SU-DHL-6 (cell line): ENCODE measurements around the gene RAB26.

ENCODE experiments used
- CTCF ChIP-seq: fragments of 200-600 bp; sonication (generic); IDR thresholded peaks from one replicate; pipeline ENCODE4 v1.5.1; 2017; ENCODE audit warnings: antibody characterized with exemption, mild to moderate bottlenecking, low read length, moderate library complexity; ENCODE audit not compliant: insufficient read depth, poor library complexity, severe bottlenecking
- EZH2phosphoT487 ChIP-seq: fragments of 200-600 bp; sonication (generic), shearing (Covaris generic); conservative IDR thresholded peaks from 2 replicates; pipeline ENCODE4 v1.6.1; 2018; ENCODE audit warnings: mild to moderate bottlenecking, antibody characterized with exemption, low read length, moderate library complexity, mixed read lengths

DNA sequence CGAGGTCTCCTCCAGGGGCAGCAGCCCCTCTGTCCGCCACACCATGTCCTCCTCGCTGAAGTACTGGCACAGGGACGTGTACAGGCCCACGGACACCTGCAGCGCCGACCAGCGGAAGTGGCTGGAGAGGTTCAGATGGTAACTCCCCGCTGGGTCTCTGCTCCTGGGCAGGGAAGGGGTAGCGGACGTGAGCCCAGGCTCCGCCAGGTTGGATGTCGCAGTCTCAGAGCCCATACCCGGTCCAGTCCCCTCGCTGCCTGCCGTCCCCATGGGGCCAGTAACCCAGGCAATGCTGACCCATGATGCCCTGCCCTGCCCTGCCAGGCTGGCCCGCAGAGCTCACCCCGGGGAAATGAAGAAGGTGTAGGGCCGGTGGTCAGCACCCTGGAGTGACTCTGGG lies 46.0 kb upstream of the RAB26 start:
- TF ChIP-seq CTCF (no peak), EZH2phosphoT487 (no peak)
